OCI-LY3 (cell line): ENCODE results near the gene OGFR.

Experiments
- H2AFZ ChIP-seq: fragments of 200-600, 300-600 bp; shearing (Covaris generic); 2 replicates; pipeline ENCODE4 v1.6.0; 2014; ENCODE audit warnings: antibody characterized with exemption, low read depth, low read length
- H3K27ac ChIP-seq: fragments of 200-600, 300-600 bp; sonication (generic); 2 replicates; pipeline ENCODE4 v1.5.1; 2014; ENCODE audit warnings: mild to moderate bottlenecking, low read length, moderate library complexity, mixed read lengths
- H3K27me3 ChIP-seq: fragments of 200-600, 300-600 bp; sonication (generic); 2 replicates; pipeline ENCODE4 v1.6.1; 2014; ENCODE audit warnings: low read depth, low read length, mixed read lengths
- H3K36me3 ChIP-seq: fragments of 200-600, 300-600 bp; sonication (generic); replicated peaks from 2 replicates; pipeline ENCODE3; 2014; ENCODE audit warnings: low read depth, low read length, mixed read lengths
- H3K4me1 ChIP-seq: fragments of 300-600, 200-600 bp; sonication (generic); 2 replicates; pipeline ENCODE4 v1.6.1; 2014; ENCODE audit warnings: low read length, mixed read lengths
- H3K4me2 ChIP-seq: fragments of 200-600, 300-600 bp; sonication (generic); 2 replicates; pipeline ENCODE4 v1.6.1; 2014; ENCODE audit warnings: low read length, mixed read lengths
- H3K4me3 ChIP-seq: fragments of 300-600, 200-600 bp; sonication (generic); 2 replicates; pipeline ENCODE4 v1.5.1; 2014; ENCODE audit warnings: antibody characterized with exemption, mild to moderate bottlenecking, low read length, moderate library complexity
- H3K79me2 ChIP-seq: fragments of 300-600, 200-600 bp; shearing (Covaris generic); 2 replicates; pipeline ENCODE4 v1.6.1; 2014; ENCODE audit warnings: mild to moderate bottlenecking, low read length, mixed read lengths
- H3K9ac ChIP-seq: fragments of 300-600, 200-600 bp; shearing (Covaris generic); 2 replicates; pipeline ENCODE4 v1.6.0; 2014; ENCODE audit warnings: mild to moderate bottlenecking, low read length, moderate library complexity
- H3K9me3 ChIP-seq: fragments of 200-600, 300-600 bp; shearing (Covaris generic); 2 replicates; pipeline ENCODE4 v1.6.1; 2014; ENCODE audit warnings: low read length, mixed read lengths; ENCODE audit not compliant: insufficient read depth
- H4K20me1 ChIP-seq: fragments of 200-600, 300-600 bp; sonication (generic); 2 replicates; pipeline ENCODE4 v1.6.1; 2016; ENCODE audit warnings: low read length, mixed read lengths; ENCODE audit not compliant: insufficient read depth
- EZH2phosphoT487 ChIP-seq: fragments of 200-600 bp; shearing (Covaris generic); IDR thresholded peaks from 2 replicates; pipeline ENCODE4 v1.6.1; 2018; ENCODE audit warnings: antibody characterized with exemption, mixed run types, low read depth
- TF ChIP-seq, protein P1 (sequence below): fragments of 200-600, 300-600 bp; sonication (generic); IDR thresholded peaks from 2 replicates; pipeline ENCODE4 v1.5.1; 2014; ENCODE audit warnings: antibody characterized with exemption, low read length, low read depth

The OGFR gene

DNA sequence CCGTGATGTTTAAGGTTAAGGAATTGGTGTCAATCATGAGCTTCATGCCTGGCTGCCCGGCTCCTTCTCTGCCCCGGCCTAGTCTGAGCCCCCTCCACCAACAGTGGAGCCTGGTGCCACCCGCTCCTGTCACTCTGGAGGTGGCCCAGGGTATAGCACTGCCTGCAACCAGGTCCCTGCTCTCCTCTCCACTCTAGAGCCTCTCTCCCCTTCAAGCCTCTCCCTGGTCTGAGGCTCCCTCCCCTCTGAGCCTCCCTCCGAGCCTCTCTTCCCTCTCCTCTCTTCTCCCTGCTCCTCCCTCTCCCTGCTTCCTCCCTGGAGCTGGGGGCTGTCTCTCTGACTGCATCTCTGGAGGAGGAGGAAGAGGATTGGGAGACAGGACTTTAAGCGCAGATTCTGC, 39.6 kb upstream of the OGFR start:
- Histone ChIP-seq H3K27me3 (peaks cover 3% of the 10 kb centered on the region; the same call in 1 of the 2 replicates), H3K4me1 (no peaks in the 10 kb centered on the region), H3K79me2 (no peaks in the 10 kb centered on the region), H3K9ac (no peak overlapping the region), H2AFZ (no peak overlapping the region), H3K9me3 (no peaks in the 10 kb centered on the region), H3K4me3 (no peak overlapping the region), H3K4me2 (no peak overlapping the region), H4K20me1 (no peaks in the 10 kb centered on the region), H3K36me3 (no peaks in the 10 kb centered on the region), H3K27ac (no peak overlapping the region)
- no peak for TF ChIP-seq EZH2phosphoT487
- TF ChIP-seq, protein P1, sequence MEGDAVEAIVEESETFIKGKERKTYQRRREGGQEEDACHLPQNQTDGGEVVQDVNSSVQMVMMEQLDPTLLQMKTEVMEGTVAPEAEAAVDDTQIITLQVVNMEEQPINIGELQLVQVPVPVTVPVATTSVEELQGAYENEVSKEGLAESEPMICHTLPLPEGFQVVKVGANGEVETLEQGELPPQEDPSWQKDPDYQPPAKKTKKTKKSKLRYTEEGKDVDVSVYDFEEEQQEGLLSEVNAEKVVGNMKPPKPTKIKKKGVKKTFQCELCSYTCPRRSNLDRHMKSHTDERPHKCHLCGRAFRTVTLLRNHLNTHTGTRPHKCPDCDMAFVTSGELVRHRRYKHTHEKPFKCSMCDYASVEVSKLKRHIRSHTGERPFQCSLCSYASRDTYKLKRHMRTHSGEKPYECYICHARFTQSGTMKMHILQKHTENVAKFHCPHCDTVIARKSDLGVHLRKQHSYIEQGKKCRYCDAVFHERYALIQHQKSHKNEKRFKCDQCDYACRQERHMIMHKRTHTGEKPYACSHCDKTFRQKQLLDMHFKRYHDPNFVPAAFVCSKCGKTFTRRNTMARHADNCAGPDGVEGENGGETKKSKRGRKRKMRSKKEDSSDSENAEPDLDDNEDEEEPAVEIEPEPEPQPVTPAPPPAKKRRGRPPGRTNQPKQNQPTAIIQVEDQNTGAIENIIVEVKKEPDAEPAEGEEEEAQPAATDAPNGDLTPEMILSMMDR, result no peak

DNA sequence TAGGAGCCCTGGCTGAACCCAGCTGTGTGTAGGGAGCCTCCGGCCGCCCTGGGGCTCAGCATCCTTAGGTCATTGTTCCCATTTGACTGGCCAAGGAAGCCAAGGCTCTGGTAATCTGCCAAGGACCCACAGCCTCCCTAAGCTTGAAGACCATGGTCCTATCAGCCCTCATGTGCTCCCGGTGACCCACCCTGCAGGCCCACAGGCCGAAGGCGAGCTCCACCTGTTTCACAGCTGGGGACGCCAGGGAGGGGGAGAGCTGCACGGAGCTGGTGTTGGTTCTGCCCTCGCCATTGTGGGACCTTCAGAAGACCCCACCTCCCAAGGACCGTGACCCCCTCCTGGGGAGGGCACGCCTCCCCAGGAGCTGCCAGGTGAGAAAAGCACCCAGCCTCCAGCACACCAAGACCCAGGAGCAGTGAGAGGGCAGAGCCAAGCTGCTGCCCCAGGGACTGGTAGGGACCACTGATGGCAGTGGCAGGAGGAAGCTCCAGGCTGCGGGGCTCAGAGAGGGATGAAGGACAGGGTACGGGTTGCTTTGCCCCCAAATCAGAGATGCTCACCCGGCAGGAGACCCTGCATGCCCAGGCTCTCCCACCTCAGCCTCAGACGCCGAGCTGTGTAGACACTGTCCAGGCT, 39.1 kb upstream of the OGFR start:
- Histone ChIP-seq H3K27me3 (peaks cover 3% of the 10 kb centered on the region; the same call in 1 of the 2 replicates), H3K9ac (no peak overlapping the region)
- no peak for TF ChIP-seq EZH2phosphoT487
- TF ChIP-seq, protein P1, result no peak

DNA sequence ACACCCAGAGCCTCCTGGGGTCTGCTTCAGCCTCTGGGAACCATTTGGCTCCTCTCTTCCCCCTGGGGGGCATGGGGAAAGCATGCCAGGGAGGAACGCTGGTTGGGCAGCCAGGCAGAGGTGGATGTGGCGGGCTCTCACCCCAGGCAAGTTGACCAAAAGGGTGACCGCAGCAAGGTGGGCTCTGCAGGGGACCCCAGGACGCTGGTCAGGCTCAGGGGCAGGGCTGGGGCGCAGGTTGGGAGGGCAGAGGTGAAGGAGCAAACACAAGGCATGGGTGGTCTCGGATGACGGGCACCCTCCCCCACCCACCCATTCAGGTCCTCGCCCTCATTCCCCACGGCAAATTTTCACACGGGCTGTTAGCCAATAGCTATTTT, 38.6 kb upstream of the OGFR start:
- H3K27me3 ChIP-seq, result peaks cover 3% of the 10 kb centered on the region; the same call in 1 of the 2 replicates
- H3K27ac ChIP-seq, result no peak overlapping the region
- no peak overlapping the region for H2AFZ ChIP-seq
- TF ChIP-seq, protein P1, result no peak
- no peak for TF ChIP-seq EZH2phosphoT487
- H3K4me2 ChIP-seq, result no peak overlapping the region
- no peaks in the 10 kb centered on the region for H3K36me3 ChIP-seq
- H3K4me3 ChIP-seq, result no peak overlapping the region
- H3K79me2 ChIP-seq, result no peaks in the 10 kb centered on the region
- H3K4me1 ChIP-seq, result no peaks in the 10 kb centered on the region
- H4K20me1 ChIP-seq, result no peaks in the 10 kb centered on the region
- H3K9ac ChIP-seq, result no peak overlapping the region
- H3K9me3 ChIP-seq, result no peaks in the 10 kb centered on the region

More for the DNA sequence above, 39.1 kb upstream of the OGFR start:
- no peaks in the 10 kb centered on the region for H3K79me2 ChIP-seq
- no peaks in the 10 kb centered on the region for H4K20me1 ChIP-seq
- no peaks in the 10 kb centered on the region for H3K36me3 ChIP-seq
- no peak overlapping the region for H3K4me3 ChIP-seq
- no peak overlapping the region for H2AFZ ChIP-seq
- no peaks in the 10 kb centered on the region for H3K4me1 ChIP-seq
- no peak overlapping the region for H3K27ac ChIP-seq
- H3K9me3 ChIP-seq, result no peaks in the 10 kb centered on the region
- no peak overlapping the region for H3K4me2 ChIP-seq

DNA sequence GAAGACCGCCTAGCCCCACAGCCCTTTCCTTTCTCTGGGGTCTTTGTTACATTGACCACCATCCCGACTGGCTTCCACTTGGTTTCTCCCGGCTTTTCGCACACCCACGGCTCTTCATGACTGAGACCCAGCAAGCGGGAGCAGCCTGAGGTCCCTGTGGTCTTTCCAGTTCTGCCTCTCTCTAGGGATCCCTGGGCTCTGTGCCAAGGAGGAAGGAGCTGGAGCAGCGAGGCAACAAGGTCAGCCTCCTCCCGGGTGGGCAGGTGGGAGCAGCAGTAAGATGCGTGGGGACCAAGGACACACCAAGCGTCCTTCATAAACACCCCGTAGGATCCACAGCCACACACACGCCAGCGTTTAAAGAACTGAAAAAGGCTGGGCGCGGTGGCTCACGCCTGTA, 37.9 kb upstream of the OGFR start:
- Histone ChIP-seq H3K9ac (no peak overlapping the region), H3K27me3 (peaks cover 3% of the 10 kb centered on the region; the same call in 1 of the 2 replicates), H3K4me1 (no peaks in the 10 kb centered on the region), H3K4me3 (no peak overlapping the region), H3K27ac (no peak overlapping the region), H3K36me3 (no peaks in the 10 kb centered on the region), H4K20me1 (no peaks in the 10 kb centered on the region), H2AFZ (no peak overlapping the region), H3K79me2 (no peaks in the 10 kb centered on the region), H3K9me3 (no peaks in the 10 kb centered on the region), H3K4me2 (no peak overlapping the region)
- no peak for TF ChIP-seq EZH2phosphoT487
- TF ChIP-seq, protein P1, result no peak
